ENCODE measurements around the gene PPP2R2D. TPM values are rescaled to one million over a fixed set of nuclear protein-coding genes. Genes with fewer than 3 reads are reported as not detected.
"Not testable (repeated sequence)": the region's sequence is repeated elsewhere in the genome, so short reads cannot be mapped to it uniquely, and the experiment has no call there.

Gene PPP2R2D
- total RNA-seq, 1 donor from 2014 or later = 35.2 TPM

DNA sequence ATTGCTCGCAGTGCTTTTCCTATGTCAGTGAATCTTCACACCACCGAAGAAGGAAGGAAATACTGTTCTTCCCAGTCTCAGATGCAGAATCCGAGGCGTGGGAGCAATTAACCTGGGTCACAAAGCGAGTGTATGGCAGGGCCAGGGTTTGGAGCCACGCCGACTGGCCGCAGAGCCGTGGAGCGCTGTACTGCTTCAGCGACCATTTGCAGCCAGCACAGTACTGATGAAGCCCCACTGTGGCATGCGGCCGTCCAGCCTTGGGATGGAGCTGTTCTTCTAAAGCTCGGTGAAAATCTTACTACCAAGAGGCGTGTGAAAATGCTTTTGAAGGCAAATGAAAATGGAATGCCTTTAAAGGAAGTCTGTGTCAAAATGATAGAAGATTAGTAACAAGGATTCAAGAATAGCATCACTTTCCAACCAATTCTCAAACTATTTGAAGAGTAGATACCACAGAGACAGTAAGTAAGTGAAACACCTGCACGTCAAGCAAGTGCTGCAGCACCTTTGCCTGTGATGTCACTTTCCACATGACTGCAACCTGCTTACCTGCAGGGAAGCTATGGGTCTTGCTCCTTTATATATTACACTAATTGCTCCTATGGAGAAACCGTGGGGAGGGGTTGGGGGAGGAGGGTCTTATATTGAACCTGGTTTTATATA is 4.9 kb downstream of the PPP2R2D start:
- intact Hi-C loops (cut with micrococcal nuclease) = loop anchor here (2.0 kb wide), 1 partner anchor 17 kb away; no protein-coding TSS in a partner anchor

- intact Hi-C loops (cut with micrococcal nuclease) = no loop called here
Measured at GRCh38 chr10:131906269-131906639, 5.4 kb downstream of the PPP2R2D start.

- intact Hi-C loops (cut with micrococcal nuclease) = no loop called here
Measured at GRCh38 chr10:131907679-131908078, 6.9 kb downstream of the PPP2R2D start.

- intact Hi-C loops (cut with micrococcal nuclease) = no loop called here
Measured at GRCh38 chr10:131908151-131908550, 7.3 kb downstream of the PPP2R2D start.

GRCh38 chr10:131909014-131909808 is 8.4 kb downstream of the PPP2R2D start:
- intact Hi-C loops (cut with micrococcal nuclease) = no loop called here

DNA sequence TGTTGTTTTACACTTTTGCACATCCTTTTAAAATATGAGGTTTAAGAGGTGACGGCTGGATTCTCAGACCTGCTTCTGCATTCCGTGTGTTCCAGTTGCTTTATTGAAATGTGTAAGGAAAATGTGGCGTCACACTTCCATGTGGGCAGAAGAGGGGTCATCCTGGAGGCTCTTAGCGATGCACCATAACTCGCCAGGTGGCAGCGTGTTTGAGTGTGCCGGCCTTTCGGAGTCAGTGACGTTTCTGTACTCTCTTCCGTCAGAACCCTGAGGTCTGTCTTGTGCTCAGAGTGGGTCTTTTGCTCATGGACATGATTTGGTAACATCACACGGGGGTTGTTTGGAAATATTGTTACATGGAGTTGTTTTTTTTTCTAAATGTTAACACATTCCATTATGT is 9.1 kb downstream of the PPP2R2D start:
- intact Hi-C loops (cut with micrococcal nuclease) = no loop called here

DNA sequence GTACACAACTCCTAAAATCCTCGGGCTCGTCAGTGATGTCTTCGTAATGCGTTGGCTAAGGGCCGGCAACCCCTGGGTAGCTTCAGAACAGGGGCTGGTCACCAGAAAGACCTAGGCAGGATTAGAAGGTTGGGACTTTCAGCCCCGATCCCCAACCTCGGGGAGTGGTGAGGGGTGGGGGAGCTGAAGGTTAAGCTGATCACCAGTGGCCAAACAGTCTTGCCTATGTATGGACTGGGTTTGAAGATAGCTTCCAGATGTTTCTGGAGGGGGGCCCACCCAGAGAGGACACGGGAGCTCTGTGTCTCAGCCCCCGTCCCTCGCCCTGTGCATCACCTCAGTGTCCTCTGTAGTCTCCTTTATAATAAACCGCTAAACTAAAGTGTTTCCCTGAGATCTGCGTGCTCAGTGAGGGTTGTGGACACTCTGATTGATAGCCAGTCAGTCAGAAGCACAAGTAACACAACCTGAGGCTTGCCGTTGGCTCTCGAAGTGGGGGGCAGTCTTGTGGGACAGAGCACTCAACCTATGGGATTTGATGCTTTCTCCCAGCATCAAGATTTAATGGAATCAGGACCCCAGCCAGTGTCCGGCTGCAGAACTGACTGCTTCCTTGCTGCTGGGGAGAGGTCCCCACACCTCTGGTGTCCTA is 10.0 kb downstream of the PPP2R2D start:
- intact Hi-C loops (cut with micrococcal nuclease) = no loop called here

DNA sequence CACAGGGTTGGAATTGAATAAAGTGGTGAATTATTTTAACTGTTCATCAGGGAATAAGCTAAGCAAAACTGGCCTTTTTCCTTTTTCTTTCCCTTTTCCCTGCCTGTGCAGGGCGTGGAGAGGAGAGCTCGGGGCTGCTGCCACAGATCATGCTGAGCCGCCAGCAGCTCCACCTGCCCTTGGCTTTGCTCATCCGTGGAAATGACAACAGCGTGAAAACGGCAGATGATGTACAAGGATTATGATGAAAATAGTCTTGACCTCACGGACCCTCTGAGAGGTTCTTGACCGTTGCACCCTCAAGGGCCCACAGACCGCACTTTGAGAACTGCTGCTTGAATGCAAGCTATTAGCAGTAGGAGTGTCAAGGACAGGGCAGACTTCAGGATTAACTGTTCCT is 10.6 kb downstream of the PPP2R2D start:
- intact Hi-C loops (cut with micrococcal nuclease) = no loop called here

- intact Hi-C loops (cut with micrococcal nuclease) = no loop called here
Measured at GRCh38 chr10:131912620-131913019, 11.8 kb downstream of the PPP2R2D start.

DNA sequence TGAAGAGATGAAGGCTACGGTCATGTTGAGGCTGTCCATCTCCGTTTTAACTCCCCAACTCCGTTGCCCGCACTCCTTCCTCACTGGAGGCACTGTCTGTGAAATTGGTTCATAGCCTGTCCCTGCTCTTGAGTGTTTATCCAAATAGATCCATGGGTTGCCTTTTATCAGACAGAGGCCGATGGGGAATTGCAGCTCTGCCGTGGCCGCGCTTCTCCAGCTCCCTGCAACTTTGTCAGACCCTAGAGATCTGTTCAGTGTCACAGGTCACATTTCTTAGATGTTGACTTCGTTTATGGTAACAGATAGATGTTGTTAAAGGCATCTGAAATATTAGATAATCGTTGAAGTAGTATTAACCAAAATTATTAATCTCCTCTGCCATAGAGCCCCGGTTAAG is 14.7 kb downstream of the PPP2R2D start:
- intact Hi-C loops (cut with micrococcal nuclease) = no loop called here

GRCh38 chr10:131915990-131916766 is 15.4 kb downstream of the PPP2R2D start:
- intact Hi-C loops (cut with micrococcal nuclease) = no loop called here

DNA sequence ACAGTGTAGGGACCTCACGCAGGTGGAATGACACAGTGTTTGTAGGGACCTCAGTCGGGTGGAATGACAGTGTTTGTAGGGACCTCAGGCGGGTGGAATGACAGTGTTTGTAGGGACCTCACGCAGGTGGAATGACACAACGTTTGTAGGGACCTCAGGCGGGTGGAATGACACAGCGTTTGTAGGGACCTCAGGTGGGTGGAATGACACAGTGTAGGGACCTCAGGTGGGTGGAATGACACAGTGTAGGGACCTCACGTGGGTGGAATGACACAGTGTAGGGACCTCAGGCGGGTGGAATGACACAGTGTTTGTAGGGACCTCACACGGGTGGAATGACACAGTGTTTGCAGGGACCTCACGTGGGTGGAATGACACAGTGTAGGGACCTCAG is 16.0 kb downstream of the PPP2R2D start:
- intact Hi-C loops (cut with micrococcal nuclease) = not testable (repeated sequence)

DNA sequence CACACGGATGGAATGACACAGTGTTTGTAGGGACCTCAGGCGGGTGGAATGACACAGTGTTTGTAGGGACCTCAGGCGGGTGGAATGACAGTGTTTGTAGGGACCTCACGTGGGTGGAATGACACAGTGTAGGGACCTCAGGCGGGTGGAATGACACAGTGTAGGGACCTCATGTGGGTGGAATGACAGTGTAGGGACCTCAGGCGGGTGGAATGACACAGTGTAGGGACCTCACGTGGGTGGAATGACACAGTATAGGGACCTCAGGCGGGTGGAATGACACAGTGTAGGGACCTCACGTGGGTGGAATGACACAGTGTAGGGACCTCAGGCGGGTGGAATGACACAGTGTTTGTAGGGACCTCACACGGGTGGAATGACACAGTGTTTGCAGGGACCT is 16.7 kb downstream of the PPP2R2D start:
- intact Hi-C loops (cut with micrococcal nuclease) = not testable (repeated sequence)

DNA sequence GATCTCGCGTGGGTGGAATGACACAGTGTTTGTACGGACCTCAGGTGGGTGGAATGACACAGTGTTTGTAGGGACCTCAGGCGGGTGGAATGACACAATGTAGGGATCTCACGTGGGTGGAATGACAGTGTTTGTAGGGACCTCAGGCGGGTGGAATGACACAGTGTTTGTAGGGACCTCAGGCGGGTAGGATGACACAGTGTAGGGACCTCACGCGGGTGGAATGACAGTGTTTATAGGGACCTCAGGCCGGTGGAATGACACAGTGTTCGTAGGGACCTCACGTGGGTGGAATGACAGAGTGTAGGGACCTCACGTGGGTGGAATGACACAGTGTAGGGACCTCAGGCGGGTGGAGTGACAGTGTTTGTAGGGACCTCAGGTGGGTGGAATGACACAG is 18.7 kb downstream of the PPP2R2D start:
- intact Hi-C loops (cut with micrococcal nuclease) = not testable (repeated sequence)

DNA sequence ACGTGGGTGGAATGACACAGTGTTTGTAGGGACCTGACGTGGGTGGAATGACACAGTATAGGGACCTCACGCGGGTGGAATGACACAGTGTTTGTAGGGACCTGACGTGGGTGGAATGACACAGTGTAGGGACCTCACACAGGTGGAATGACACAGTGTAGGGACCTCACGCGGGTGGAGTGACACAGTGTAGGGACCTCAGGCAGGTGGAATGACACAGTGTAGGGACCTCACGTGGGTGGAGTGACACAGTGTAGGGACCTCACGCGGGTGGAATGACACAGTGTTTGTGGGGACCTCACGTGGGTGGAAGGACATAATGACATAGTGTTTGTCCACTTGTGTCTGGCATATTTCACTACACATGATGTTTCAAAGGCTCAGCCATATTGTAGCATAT is 19.3 kb downstream of the PPP2R2D start:
- intact Hi-C loops (cut with micrococcal nuclease) = no loop called here

DNA sequence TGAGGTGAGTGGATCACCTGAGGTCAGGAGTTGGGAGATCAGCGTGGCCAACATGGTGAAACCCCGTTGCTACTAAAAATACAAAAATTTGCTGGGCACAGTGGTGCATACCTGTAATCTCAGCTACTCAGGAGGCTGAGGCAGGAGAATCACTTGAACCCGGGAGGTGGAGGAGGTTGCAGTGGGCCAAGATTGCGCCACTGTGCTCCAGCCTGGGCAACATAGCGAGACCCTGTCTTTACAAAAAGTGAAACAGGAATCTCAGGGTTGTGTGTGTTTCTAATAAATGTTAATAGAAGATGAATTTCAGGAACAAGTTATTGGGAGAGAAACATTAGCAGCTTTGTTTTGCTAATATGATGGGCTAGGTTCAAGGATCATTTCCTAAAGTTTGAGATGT is 19.9 kb downstream of the PPP2R2D start:
- intact Hi-C loops (cut with micrococcal nuclease) = no loop called here

GRCh38 chr10:131921184-131921583 is 20.4 kb downstream of the PPP2R2D start:
- intact Hi-C loops (cut with micrococcal nuclease) = no loop called here

DNA sequence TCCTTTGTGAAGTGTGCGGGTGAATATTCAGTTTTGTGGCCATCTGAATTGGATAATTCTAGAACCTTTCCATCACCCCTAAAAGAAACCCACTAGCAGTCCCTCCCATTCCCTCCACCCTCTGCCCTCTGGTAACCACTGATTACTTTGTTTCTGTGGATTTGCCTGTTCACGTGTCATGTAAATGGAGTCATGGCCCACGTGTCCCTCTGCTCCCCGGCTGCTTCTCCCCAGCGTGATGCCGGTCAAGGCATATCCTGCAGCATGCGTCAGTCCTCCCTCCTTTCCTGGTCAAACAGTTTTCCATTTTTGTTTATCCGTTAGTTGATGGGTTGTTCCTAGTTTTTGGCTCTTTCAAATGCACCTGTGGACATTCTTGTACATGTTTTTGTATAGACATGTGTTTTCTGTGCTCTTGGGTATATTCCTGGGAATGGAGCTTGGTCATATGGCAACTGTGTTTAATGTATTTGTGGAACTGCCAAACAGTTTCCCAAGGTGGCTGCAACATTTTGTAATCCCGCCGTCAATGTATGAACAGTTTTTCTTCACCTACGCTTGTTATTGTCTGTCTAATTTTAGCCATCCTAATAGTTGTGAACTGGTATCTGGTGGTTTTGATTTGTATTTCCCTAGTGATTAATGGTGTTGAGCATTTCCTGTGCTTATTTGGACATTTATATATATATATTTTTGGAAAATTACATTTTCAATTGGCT is 22.4 kb downstream of the PPP2R2D start:
- intact Hi-C loops (cut with micrococcal nuclease) = loop anchor here (2.0 kb wide), 1 partner anchor 18 kb away; no protein-coding TSS in a partner anchor

DNA sequence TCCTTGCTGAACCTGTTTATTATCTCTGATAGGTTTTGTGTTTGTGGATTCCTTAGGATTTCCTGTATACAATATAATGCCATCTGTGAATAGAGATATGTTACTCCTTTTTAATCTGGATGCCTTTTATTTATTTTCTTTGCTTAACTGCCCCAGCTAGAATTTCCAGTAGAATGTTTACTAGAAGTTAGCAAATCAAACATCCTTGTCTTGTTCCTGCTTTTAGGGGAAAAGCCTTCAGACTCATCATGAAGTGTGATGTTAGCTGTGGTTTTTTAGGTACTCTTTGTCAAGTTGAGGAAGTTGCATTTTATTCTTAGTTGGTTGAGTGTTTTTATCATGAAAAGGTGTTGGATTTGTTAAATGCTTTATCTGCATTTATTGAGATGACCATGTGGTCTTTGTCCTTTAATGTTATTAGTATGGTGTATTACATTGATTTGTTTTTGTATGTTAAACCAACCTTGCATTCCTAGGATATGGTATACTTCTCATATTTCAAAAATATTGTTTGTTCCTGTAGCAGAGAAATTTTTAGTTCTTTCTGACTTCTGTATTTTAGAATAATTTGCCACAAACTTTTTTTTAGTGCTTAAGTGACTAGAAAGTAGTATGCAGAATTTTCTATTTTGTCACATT is 24.3 kb downstream of the PPP2R2D start:
- intact Hi-C loops (cut with micrococcal nuclease) = no loop called here

DNA sequence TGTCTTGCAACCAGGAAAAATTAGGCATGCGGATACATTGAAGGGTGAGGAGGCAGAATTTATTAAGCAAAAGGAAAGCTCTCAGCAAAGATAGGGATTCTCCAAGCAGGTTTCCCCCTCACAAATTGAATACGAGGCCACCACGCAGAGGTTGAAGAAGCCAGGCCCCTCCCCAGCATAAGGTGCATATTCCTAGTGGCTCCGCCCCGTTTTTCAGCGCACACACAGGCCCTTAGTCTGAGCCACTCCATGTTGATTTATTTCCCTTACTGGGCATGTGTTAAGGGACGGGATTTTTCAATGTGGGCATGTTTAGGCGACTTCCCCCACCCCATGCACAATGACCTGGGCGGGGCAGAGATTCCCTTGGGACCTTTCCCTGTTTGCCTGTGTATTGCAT is 24.9 kb downstream of the PPP2R2D start:
- intact Hi-C loops (cut with micrococcal nuclease) = no loop called here
